ENCODE measurements around the gene SDK1. TPM values are rescaled to one million over a fixed set of nuclear protein-coding genes. Genes with fewer than 3 reads are reported as not detected.
A peak's percentile ranks its signal among the peaks of the same experiment; 100 is the strongest.

SDK1 gene
- total RNA-seq, 1 experiment from 2014 or later, result 1.7 TPM

DNA sequence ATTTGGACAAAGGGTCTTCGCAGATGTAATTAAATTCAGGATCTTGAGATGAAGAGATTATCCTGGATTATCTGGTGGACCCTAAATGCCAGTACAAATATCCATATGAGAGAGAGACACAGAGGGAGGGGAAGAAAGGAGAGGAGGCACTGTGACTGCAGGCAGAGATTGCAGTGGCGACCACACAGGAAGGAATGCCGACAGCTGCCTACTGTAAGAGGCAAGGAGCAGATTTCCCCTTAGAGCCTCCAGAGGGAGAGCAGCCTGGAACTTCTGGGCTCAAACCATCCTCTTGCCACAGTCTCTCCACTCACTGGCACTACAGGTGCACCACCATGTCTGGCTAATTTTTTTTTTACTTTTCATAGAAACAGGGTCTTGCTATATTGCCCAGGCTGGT lies 152.3 kb downstream of the SDK1 start:
- no peak for DNase-seq (ENCODE audit: extremely low read depth, low read depth)

DNA sequence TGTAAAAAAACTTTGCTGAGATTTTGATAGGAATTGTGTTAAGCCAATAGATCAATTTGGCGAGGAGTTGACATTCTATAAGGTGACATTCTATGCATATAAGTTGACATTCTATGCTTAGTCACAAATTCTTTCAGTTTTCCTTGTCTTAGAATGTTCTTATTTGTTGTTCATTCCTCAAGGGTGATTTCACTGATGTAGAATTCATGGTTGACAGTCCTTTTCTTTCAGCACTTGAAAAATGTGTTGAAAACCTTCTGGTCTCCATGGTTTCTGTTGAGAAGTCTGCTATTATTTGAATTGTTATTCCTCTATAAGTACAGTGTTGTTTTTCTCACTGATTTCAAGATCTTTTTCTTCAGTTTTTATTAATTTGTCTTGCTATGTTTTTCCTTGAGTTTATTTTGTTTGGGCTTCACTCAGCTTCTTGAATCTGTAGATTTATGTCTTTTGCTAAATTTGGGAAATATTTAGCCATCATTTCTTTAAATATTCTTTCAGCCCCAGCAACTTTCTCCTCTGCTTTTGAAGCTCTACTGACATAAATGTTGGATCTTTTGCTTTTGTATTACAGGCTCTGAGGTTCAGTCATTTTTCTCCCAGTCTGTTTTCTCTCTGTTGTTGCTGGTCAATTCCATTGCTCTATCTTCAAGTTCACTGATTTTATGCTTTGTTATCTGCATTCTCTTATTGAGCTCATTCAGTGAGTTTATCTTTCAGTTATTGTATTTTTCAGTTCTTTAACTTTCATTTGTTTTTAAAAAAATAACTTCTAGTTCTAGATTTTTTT lies 154.9 kb downstream of the SDK1 start:
- no peak for DNase-seq (ENCODE audit: extremely low read depth, low read depth)

DNA sequence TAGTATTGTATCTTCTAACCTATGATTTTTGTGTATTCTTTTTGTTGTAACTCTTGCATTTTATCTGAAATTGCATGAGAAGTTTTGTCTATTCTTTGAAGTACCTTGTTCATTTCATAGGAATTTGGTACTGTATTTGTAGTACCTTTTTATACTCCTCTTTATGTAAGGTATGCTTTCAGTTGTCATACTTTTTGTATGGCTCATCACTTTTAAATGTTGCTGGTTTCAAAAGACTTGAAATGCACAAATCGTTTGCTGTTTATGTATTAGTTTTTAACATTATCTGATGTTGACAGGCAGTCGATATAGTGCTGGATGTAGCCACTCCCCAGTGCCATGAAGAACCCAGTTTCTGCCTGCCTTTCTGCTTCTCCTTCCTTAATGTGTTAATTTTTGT lies 158.1 kb downstream of the SDK1 start:
- no peak for DNase-seq (ENCODE audit: extremely low read depth, low read depth)

DNA sequence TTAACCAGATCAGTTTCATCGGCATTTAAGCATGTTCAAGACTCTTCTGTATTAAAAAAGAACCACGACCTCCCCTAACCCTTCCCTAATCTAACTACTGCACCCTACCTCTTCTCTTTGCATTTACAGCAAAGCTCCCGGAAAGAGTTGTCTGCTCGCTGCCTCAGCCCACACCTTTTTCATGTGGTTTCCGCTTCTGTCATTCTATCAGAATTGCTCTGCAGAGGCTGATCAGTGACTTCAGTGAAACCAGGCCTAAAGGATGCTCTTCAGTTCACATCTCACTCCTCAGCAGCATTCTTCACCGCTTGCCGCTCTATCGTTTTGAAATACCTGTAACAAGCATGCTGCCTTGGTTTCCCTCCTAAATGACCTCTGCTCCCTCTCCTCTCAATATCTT lies 160.9 kb downstream of the SDK1 start:
- DNase-seq (ENCODE audit: extremely low read depth, low read depth), result no peak

DNA sequence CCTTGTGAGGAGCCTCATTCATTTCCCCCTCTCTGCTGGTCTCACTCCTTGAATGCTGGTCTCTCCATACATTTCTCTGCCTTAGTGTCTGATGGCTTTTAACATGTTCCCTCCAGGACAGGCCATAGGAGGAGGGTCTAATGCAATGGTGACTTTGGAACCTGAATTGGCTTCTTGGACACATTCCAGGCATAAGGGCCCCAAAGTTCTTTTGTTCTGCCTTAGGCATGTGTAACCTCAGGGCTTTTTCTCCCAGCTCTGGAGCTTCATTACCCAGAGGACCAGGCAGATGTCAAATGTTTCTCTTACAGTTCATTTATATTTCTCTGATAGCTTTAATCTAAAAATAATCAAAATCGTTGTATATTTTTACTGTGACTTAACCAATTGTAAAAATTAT lies 162.6 kb downstream of the SDK1 start:
- no peak for DNase-seq (ENCODE audit: extremely low read depth, low read depth)

DNA sequence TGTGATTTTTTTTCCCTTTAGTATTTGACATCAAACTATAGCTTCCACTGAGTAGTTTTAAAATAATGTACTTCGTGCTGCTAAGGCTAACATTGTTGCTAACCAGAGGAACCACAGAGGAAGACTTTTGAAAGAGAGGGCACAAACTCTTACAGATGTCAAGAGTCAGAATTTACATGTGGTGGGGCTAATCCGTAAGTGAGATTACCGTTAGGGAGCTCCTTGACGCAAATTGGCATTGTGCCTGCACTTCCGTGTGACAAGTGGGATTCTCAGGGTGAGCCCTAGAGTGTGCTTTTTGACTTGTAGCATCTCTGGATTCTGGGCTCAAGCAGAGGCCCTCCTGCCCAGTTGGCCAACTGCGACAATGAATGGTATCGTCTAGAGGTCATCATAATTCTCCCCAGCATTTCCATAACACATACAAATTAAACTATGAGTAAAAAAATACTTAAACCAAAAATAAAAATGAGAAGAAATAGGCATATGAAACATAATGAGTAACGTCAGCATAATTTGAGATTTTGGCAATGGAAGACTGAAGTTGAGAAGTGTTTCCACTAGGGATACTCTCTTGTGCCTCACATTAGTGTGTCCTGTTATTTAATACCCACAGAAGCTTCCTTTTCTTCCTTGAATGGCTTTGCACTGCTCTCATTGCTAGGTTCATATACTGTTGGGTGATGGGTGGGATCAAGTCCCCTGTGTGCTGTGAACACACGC lies 164.0 kb downstream of the SDK1 start:
- DNase-seq (ENCODE audit: extremely low read depth, low read depth), result no peak

DNA sequence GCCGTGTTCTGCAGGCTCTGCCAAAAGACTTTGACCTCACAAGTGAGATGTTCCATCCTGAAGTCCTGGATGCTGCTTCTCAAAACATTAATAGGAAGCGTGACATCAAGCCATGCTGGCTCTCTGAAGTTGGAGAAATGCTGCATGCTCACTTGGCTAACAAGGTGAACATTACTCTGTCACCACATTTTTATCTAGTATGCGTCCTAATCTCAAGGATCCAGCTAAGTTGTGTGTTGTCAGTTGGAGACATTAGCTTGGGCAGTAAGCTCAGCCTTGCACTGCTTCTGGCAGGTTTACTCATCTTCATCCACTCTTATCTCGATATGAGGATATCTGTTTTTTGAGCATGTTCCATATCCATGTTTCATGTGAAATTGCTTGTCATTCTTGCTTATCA lies 165.2 kb downstream of the SDK1 start:
- DNase-seq (ENCODE audit: extremely low read depth, low read depth), result no peak

DNA sequence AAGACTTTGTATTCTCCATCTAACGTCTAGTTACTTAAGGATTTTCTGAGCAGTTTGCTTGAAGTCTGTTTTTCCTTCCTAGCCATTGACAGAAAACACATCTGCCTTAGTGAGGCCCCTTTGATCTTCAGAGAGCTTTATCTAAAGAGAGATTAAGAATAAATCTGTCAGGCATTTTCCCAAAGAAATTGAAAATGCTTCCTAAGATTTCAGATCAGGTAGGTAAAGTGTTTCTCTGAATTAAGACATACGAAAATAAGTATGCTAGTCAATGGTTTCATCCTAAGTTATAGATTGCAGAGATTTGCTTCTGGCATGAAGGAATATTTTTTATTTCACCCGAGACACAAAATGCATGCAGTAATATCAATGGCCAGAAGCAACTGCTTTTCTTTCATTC lies 168.6 kb downstream of the SDK1 start:
- DNase-seq (ENCODE audit: extremely low read depth, low read depth), result no peak

DNA sequence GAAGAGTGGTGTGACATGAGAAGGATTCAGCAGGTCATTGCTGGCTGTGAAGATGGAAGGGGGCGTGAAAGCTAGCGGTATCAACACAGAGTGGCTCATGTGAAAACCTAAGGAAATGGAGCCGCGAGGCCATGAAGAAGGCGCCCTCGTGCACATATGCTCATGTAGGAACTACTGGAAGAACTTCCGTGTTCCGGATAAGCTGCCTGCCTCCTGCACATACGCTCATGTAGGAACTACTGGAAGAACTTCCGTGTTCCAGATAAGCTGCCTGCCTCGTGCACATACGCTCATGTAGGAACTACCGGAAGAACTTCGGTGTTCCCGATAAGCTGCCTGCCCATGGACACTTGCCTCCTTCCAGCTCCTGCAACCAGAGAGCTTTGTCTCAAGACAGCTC lies 179.1 kb downstream of the SDK1 start:
- no peak for DNase-seq (ENCODE audit: extremely low read depth, low read depth)

DNA sequence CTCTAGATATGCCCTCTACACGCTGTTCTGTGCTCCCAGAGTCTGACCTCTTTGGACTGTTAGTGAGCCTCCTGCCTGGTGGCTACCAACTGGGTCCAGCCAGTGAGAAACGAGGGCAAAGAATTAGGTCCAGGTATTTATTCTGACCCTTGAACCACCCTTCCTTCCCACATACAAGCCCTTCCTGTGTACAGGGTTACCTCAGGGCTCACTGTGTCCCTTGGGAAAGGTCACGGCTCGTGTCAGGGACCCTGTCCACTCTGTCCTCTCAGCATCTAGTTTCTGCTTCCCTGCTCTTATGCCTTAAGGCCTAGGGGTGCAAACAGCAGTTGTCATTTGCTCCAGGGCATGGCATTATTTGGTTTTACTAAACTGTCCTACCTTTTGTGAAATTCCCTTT lies 180.4 kb downstream of the SDK1 start:
- no peak for DNase-seq (ENCODE audit: extremely low read depth, low read depth)

DNA sequence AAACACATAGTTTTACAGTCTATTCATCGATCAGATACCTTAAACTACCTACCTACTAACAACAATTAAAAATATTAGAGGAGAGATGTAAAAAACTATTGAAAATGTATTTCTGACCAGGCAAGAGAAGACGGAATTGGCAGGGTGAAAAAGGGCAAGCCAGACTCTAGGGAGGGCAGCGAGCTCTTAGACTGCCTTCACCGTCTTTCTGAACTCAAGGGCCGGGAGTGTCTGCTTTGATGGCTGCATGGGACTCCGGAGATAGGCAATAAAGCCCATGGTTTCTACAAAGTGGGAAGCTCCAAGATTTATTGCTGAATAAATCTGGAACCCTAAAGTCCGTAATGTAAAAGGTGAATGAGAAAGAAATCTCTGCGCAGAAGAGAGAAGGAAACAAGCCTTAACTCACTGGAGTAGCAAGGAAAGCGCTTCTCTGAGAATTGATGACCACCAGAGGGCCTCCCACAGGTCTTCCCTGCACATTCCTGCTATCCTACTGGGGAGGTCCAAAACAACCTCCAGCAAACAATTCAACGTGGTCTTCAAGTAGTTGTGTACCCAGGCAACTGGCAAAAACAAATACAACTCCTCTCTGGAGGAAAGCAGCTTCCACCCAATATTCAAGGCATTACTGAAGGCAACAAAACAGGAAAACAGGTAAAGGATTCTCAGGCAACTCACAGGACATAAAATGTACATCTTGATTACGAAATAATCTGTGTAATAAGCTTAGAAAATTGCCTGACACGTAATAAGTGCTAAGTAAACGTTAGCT lies 181.3 kb downstream of the SDK1 start:
- peak; percentile 45 for DNase-seq (ENCODE audit: extremely low read depth, low read depth)

DNA sequence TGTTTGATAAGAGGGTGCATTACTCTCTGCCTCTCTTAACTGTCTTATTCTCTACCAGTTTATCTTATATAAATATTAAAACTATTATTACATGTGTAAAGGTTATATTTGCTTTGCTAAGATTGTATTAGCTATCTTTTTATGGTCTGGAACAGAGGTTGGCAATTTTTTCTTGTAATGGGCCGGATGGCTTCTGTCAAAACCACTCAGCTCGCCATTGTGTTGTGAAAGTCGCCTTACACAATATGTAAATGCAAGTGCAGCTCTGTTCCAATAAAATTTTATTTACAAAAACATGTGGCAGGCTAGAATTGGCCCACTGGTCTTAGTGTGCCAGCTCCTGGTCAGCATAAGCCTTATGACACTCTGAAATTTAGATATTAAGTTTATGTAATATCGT lies 185.8 kb downstream of the SDK1 start:
- DNase-seq (ENCODE audit: extremely low read depth, low read depth), result no peak

DNA sequence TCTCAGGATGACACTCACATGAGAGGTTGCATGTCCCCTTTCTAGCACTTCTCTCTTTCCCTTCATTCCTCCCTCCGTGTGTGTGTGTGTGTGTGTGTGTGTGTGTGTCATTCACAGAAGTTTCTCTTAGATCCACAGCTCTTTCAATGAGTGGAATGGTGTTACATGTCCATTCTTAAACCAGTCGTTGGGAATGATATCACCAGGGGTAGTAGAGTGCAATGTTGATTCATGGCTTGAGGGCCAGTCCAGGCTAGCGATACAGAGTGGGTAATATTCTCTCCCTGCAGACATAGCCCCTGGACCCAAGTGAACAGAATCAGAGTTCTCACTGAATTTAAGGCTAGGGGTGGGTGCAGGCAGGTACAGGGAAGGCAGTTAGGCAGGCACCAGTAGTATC lies 187.8 kb downstream of the SDK1 start:
- no peak for DNase-seq (ENCODE audit: extremely low read depth, low read depth)

DNA sequence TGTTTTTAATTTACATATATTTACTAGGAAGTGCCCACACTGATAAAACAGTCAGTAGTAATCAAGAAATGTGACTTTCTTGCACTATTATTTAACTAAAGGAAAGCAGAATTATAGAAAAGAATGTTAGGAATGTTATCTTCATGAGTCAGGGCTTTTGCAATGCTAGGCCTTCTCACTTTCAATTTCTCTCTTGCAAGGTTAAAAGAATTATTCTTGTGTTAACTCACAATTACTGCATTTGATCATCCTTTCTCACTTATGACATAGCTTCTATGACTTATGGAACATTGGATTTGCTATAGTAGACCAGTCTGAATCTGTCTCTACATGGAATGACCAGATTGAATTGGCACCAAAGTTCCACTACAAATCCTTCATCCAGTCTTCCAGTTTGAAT lies 192.4 kb downstream of the SDK1 start:
- peak; percentile 3 for DNase-seq (ENCODE audit: extremely low read depth, low read depth)

DNA sequence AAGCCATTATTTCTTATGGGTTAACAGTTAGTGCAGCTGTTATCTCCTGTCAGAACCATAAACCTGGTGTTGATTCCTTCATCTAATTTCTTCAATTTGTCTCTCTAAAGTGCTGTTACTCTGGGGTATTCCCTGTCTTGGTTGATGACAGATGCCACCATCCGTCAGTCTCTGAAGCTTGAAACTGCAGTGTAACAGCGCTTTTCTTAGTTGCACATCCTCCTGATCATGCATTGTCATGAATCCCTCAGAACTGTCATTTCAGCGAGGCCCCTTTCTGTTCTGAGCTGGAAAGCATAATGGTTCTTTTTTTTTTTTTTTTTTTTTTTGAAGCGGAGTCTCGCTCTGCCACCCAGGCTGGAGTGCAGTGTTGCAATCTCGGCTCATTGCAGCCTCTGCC lies 193.9 kb downstream of the SDK1 start:
- DNase-seq (ENCODE audit: extremely low read depth, low read depth), result no peak

DNA sequence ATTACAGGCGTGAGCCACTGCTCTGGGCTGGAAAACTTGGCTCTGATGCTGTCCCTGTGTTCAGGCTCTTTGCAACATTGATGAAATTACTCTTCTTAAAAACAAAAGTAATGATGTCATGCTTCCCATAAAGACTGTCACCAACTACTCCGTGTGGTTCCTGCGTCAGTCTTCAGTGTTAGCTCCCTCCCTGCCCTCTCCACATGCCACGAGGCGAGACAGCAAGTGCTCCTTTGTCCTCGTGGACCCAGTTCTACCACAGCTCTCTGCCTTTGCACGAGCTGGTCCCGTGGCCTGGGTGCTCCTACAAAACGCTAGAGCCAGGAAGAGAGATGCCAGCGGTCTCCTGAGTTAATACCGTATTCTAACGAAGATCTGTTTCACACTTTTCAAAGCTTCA lies 194.5 kb downstream of the SDK1 start:
- DNase-seq (ENCODE audit: extremely low read depth, low read depth), result no peak

DNA sequence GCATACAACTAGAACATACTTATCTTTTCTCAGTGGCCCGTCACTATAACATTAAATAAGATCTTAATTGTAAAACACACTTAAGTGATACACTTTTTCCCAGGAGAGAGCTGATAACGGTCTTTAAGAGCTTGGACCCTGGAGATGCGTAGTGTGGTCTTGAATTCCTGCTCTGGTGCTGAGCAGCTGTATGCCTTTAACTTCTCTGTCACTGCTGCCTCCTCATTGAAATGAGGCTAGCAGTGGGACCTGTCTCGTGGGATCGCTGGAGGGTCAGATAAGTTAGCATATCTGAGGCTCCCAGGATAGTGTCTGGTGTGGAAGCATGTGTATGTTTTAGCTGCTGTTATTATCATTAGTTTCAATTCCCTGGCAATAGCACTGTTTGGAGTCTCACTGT lies 194.9 kb downstream of the SDK1 start:
- DNase-seq (ENCODE audit: extremely low read depth, low read depth), result no peak

DNA sequence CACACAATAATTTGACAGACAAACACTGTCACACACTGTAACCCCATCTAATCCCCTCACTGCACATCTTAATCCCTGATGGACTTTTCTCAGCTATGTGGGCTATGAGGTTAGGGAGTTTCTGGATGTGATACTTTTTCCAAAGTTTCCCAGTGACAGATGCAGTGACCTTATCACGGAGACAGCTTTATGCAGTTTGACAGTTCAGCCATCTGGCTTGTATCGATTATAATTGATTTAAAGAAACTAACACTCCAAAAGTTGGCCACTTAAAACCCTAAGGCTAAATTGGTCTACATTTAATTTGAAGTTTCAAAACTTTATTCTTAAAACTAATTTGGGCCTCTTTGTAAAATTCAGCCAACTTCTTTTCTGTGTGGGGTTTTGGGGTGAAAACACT lies 196.7 kb downstream of the SDK1 start:
- no peak for DNase-seq (ENCODE audit: extremely low read depth, low read depth)

DNA sequence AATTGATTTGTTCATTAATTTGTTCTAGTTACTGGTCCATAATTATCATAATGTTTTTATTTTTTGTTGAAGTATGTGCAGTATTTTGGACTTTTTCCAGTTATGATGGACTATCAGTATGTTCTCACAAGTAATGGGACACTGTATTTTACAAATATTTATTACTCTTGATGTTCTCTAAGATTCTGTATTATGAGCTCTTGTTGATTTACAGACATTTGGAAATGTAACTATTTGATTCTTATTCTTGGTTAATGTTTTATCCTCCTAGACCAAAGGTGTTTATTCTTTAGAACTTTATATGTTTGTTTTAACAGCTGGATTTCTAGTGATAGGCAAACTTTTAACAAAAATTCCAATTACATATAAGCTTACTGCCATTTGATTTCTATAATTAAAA lies 200.6 kb downstream of the SDK1 start:
- no peak for DNase-seq (ENCODE audit: extremely low read depth, low read depth)

DNA sequence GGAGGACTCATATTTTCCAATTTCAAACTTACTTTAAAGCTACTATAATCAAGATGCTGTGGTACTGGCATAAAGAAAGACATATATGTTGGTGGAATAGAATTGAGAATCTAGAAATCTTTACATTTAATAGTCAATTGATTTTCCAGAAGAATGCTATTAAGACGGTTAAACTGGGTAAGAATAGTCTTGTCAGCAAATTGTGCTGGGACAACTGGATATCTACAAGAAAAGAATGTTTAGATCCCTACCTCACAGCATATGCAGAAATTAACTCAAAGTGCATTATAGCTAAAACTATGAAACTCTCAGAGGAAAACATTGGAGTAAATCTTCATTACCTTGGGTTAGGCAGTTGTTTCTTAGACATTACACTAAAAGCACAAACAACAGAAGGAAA lies 203.3 kb downstream of the SDK1 start:
- no peak for DNase-seq (ENCODE audit: extremely low read depth, low read depth)

DNA sequence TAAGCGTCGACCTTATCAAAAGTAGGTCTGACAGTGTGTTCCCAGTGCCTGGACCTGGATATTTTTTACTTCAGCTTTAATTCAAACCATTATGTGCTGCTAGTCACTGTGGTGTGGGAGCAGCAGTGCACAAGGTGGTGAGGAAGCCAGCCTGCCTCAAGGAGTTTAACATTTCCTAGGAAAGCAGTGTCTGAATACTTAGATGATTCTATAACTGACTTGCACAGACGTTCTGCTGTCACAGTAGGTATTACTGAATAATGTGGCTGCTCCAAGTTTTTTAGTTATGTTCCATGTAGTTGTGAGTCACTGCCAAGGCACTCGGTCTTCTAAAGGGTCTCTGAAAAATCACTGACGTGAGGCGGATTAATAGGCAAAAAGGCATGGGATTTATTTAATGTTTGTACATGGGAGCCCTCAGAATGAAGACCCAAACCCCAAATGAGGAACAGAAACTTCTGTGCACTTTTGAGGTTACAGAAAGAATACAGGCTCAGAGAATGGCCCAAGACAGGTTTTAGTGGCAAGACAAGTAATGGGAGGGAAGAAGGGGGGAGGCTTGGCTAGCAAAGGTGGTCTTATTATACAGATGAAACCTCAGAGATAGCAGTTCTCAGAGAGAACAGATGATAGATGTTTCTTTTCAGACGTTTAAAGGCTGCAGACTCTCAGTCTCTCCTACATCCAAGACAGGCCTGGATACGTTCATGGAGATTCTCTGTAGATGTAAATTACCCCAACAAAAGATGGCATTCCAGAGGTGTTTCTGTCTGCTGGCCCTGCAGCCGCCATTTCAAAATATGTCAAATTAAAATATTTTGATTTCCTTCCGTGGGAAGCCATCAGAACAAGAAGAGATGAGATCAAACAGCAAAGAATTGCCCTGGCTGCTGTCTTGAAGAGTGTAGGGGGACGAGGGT lies 209.3 kb downstream of the SDK1 start:
- DNase-seq (ENCODE audit: extremely low read depth, low read depth), result no peak

Measured in NCI-H460 (cell line).